ENCODE measurements around the gene LPIN3.

Gene LPIN3

GRCh38 chr20:41350408-41350962 is 9.9 kb downstream of the LPIN3 start:
- no peak for DNase-seq (ENCODE audit: low read depth)

GRCh38 chr20:41352106-41352505 is 11.5 kb downstream of the LPIN3 start:
- DNase-seq (ENCODE audit: low read depth): no peak

GRCh38 chr20:41352666-41353065 is 12.0 kb downstream of the LPIN3 start:
- DNase-seq (ENCODE audit: low read depth): no peak

GRCh38 chr20:41353530-41353929 is 12.9 kb downstream of the LPIN3 start:
- no peak for DNase-seq (ENCODE audit: low read depth)

GRCh38 chr20:41355192-41355591 is 14.6 kb downstream of the LPIN3 start:
- no peak for DNase-seq (ENCODE audit: low read depth)

- no peak for DNase-seq (ENCODE audit: low read depth)
Observed at GRCh38 chr20:41355598-41356203, 15.1 kb downstream of the LPIN3 start.

- DNase-seq (ENCODE audit: low read depth): no peak
Observed at GRCh38 chr20:41356951-41357350, 16.3 kb downstream of the LPIN3 start.

- DNase-seq (ENCODE audit: low read depth): no peak
Observed at GRCh38 chr20:41357424-41358163, 17.0 kb downstream of the LPIN3 start.

GRCh38 chr20:41358230-41358629 is 17.6 kb downstream of the LPIN3 start:
- no peak for DNase-seq (ENCODE audit: low read depth)

GRCh38 chr20:41358717-41359116 is 18.1 kb downstream of the LPIN3 start:
- no peak for DNase-seq (ENCODE audit: low read depth)

- no peak for DNase-seq (ENCODE audit: low read depth)
Observed at GRCh38 chr20:41359541-41360011, 19.0 kb downstream of the LPIN3 start.

GRCh38 chr20:41360831-41361756 is 20.5 kb downstream of the LPIN3 start:
- DNase-seq (ENCODE audit: low read depth): no peak

GRCh38 chr20:41361757-41362747 is 21.4 kb downstream of the LPIN3 start:
- DNase-seq (ENCODE audit: low read depth): no peak

GRCh38 chr20:41362748-41363140 is 22.1 kb downstream of the LPIN3 start:
- no peak for DNase-seq (ENCODE audit: low read depth)

GRCh38 chr20:41363601-41364000 is 23.0 kb downstream of the LPIN3 start:
- DNase-seq (ENCODE audit: low read depth): no peak

GRCh38 chr20:41364236-41364855 is 23.7 kb downstream of the LPIN3 start:
- DNase-seq (ENCODE audit: low read depth): no peak

- no peak for DNase-seq (ENCODE audit: low read depth)
Observed at GRCh38 chr20:41364967-41365765, 24.5 kb downstream of the LPIN3 start.

- DNase-seq (ENCODE audit: low read depth): no peak
Observed at GRCh38 chr20:41365777-41366545, 25.3 kb downstream of the LPIN3 start.

Data from fibroblast of the conjunctiva (primary cell).